SK-N-SH (cell line): ENCODE results near the gene HAGHL.

Source experiments
- JUND ChIP-seq: IDR thresholded peaks from 2 replicates; pipeline ENCODE4 v1.4.0; 2012
- RCOR1 ChIP-seq: fragments of 150-350 bp; IDR thresholded peaks from 2 replicates; pipeline ENCODE4 v1.6.1; 2017; ENCODE audit warnings: antibody characterized with exemption, low read length
- SMC3 ChIP-seq: IDR thresholded peaks from 2 replicates; pipeline ENCODE4 v1.6.1; 2012; ENCODE audit warnings: low read depth, low read length, improper control_type of control experiment
- TAF1 ChIP-seq: IDR thresholded peaks from 2 replicates; pipeline ENCODE4 v1.6.1; 2012; ENCODE audit warnings: low read depth, mild to moderate bottlenecking, low read length, moderate library complexity, borderline replicate concordance
- USF1 ChIP-seq: IDR thresholded peaks from 2 replicates; pipeline ENCODE4 v1.4.0; 2012; ENCODE audit warnings: low read depth, borderline replicate concordance
- TF ChIP-seq, protein P1 (sequence below): IDR thresholded peaks from 2 replicates; pipeline ENCODE4 v1.6.1; 2012; ENCODE audit warnings: mild to moderate bottlenecking, low read depth, low read length, moderate library complexity

DNA sequence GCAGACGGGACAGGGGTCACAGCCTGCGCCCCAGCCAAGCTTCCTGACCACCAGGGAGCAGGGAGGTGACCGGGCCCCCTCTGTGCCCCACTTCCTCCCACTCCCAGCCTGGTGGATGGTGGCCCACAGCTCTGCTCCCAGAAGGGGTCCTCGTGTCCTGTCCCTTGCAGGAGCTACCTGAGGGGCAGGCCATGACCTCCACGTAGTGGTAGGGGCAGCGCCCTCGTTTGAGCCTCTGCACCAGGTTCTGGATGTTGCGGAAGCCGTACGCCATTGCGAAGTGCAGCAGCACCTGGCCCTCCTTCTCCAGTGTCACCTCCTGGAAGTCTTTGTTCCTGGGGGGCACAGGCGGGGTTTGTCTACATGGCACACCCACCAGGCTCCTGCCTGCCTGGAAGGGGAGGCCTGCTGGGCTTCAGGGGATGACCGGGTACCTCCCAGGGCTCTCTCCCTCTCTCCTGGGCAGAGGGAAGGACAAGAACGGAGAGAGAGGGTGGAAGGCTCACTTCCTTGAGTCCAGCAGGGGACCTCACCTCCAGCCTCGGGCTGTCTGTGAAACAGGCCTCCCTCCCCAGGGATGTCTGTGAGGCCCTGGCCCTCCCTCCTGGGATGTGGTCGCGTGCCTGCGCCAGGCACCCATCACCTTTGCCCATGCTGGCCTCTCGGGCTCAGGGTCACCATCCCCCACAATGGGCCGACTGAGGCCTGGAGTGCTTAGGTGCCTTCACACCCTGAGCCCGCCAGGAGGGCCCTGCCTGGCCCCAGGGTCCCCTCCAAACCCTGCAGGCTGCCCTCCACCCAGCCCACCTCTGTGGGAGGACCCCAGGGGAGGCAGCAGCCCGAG, 4.0 kb downstream of the HAGHL start:
- TF ChIP-seq, protein P1, sequence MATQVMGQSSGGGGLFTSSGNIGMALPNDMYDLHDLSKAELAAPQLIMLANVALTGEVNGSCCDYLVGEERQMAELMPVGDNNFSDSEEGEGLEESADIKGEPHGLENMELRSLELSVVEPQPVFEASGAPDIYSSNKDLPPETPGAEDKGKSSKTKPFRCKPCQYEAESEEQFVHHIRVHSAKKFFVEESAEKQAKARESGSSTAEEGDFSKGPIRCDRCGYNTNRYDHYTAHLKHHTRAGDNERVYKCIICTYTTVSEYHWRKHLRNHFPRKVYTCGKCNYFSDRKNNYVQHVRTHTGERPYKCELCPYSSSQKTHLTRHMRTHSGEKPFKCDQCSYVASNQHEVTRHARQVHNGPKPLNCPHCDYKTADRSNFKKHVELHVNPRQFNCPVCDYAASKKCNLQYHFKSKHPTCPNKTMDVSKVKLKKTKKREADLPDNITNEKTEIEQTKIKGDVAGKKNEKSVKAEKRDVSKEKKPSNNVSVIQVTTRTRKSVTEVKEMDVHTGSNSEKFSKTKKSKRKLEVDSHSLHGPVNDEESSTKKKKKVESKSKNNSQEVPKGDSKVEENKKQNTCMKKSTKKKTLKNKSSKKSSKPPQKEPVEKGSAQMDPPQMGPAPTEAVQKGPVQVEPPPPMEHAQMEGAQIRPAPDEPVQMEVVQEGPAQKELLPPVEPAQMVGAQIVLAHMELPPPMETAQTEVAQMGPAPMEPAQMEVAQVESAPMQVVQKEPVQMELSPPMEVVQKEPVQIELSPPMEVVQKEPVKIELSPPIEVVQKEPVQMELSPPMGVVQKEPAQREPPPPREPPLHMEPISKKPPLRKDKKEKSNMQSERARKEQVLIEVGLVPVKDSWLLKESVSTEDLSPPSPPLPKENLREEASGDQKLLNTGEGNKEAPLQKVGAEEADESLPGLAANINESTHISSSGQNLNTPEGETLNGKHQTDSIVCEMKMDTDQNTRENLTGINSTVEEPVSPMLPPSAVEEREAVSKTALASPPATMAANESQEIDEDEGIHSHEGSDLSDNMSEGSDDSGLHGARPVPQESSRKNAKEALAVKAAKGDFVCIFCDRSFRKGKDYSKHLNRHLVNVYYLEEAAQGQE: no peak
- TF ChIP-seq SMC3 (no peak), USF1 (no peak), RCOR1 (no peak), TAF1 (no peak), JUND (no peak)
